Dedifferentiated amniotic fluid mesenchymal stem cell (primary cell): Measurements from ENCODE around the gene TMEM86A.

Experiments used
- DNase-seq: peaks from one replicate; pipeline ENCODE4 v3.0.0-alpha.2; 2016; ENCODE audit errors: extremely low spot score

TMEM86A gene

GRCh38 chr11:18726040-18726439, 27.5 kb downstream of the TMEM86A start, which contains the start of gene IGSF22:
Gene IGSF22, minus strand, starts transcription at chr11:18726188. Its CDS starts 1,952 bp downstream, at chr11:18724236.
- DNase-seq: no peak

- DNase-seq: no peak
Observed at GRCh38 chr11:18727479-18728236, 29.1 kb downstream of the TMEM86A start.

GRCh38 chr11:18728658-18729057, 30.1 kb downstream of the TMEM86A start:
- no peak for DNase-seq

DNA sequence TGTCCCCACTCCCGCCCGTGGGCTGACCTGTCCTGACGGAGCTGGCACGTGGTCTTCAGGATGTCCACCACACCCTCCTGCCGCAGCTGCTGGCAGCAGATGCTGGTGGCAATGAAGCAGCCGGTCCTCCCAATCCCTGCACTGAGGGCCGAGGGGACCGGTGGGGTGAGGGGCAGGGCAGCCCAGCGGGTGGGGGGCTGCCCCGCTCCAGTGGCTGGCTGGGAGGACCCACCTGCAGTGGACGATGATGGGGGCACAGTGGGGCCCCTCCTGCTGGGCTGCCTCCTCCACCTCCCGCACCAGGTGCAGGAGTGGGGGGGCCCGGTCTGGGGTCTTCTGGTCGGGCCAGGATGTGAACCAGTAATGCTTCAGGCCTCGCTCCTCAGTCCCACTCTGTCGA, 30.8 kb downstream of the TMEM86A start:
- no peak for DNase-seq

GRCh38 chr11:18730020-18730419, 31.4 kb downstream of the TMEM86A start:
- DNase-seq: no peak

DNA sequence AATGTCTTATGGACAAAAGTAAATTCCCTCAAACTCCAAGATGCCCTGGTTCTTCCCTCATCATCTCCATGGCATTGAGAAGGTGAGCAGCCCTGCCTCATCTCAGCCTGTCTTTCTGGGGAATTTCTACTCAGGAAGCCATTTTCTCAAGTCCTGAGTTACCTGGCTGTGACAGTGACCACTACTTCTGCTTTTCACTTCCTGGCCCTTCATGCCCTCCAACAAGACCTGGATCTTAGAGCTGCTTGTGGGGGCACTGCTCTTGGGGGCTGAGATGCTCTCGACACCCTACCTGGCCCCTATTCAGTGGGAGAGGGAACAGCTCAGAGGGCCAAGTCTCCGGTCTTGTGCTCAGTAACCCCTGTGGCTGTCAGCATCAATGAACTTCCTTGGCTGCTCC, 32.9 kb downstream of the TMEM86A start:
- no peak for DNase-seq

- DNase-seq: peak; percentile 31
Observed at GRCh38 chr11:18731949-18732821, 33.6 kb downstream of the TMEM86A start.

GRCh38 chr11:18733202-18733601, 34.6 kb downstream of the TMEM86A start:
- no peak for DNase-seq

GRCh38 chr11:18736590-18737148, 38.1 kb downstream of the TMEM86A start:
- DNase-seq: no peak

GRCh38 chr11:18737642-18738041, 39.1 kb downstream of the TMEM86A start:
- DNase-seq: no peak

- DNase-seq: no peak
Observed at GRCh38 chr11:18739685-18740084, 41.1 kb downstream of the TMEM86A start.

DNA sequence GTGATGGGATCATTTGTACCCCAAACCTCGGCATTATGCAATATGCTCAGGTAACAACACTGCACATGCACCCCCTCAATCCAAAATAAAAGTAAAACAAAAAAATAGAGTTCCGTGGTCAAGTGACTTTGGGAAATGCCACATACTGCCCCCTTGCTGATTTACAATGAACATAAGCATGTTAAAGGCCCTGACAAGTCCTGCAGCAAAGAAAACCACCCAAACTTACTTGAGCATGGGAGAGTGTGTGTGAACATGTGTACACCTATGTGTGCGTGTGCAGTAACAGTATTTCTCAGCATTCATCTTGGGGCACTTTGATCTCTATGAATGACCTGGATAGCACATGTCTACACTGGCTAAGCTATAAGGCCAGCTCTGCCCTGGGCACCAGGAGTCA, 43.2 kb downstream of the TMEM86A start:
- DNase-seq: no peak

DNA sequence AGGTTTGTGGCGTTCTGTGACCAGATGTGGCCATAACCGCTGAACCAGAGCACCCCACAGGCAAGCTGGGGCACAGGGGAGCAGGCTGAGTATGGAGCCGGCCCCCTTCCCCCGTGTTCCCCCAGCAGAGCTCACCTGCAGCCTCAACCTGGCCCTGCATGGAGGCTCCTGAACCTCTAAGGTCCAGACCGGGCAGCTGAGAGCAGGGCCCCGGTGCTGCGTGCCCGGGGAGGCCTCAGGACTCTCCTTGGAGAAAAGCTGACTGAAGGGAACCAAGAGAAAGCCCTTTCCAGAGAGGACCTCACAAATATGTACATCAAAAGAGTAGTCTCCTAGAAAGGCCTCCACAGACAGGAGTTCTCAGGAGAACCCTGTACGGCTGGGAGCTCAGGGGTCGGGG, 44.8 kb downstream of the TMEM86A start:
- no peak for DNase-seq

- no peak for DNase-seq
Observed at GRCh38 chr11:18743900-18744514, 45.4 kb downstream of the TMEM86A start.

GRCh38 chr11:18745251-18745650, 46.7 kb downstream of the TMEM86A start:
- no peak for DNase-seq

GRCh38 chr11:18748766-18749365, 50.3 kb downstream of the TMEM86A start:
- DNase-seq: no peak

- peak; percentile 40 for DNase-seq
Observed at GRCh38 chr11:18749681-18750319, 51.2 kb downstream of the TMEM86A start.

- no peak for DNase-seq
Observed at GRCh38 chr11:18750944-18751343, 52.4 kb downstream of the TMEM86A start.

DNA sequence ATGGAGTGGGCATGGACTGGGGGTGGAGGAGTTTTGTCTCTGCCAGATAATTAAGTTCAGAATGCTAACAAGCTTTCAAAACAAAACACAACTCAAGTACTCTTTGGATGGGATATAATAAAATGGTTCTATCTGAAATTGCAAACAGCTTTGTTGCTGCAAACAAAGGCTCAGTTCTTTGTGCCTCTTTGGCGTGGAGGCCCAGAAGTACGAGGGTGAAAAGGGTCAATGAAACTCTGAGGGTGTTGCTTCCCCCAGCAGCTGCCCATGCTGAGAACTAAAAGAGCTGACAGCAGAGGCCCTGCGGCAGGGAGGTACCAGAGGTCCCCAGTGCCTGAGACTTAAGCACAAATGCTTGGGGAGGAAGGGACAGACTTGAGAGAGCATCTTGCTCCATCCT, 53.9 kb downstream of the TMEM86A start:
- DNase-seq: no peak

DNA sequence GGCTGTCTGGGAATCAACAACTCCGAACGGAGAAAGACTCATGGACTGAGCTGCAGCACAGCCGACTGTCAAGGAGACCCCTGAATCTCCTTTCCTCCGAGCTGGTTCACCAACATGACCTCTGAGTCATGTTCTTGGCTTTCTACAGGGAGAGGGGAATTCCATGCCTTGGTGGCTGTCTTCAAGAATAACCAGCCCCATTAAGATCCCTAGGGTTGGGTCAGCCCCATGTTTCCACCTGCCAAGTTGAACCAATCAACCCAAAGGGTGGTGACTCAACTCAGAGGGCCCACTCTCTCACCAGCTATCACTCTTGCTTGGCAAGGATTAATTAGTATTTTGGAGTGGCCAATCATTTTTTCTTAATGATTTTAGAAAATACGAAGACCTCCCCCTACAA, 55.7 kb downstream of the TMEM86A start:
- no peak for DNase-seq
